ENCODE data around the gene TMEM178B.

TMEM178B gene

GRCh38 chr7:141280100-141280499 is 206.2 kb downstream of the TMEM178B start:
- TF ChIP-seq CTCF (IDR thresholded peaks at IDR 0.05; ENCODE audit: low read depth, low read length) = no peak

GRCh38 chr7:141281311-141281710 is 207.4 kb downstream of the TMEM178B start:
- TF ChIP-seq CTCF (IDR thresholded peaks at IDR 0.05; ENCODE audit: low read depth, low read length) = no peak
- no peak overlapping the region for H3K4me3 ChIP-seq (ENCODE audit: low read depth, low read length)

More at GRCh38 chr7:141280100-141280499, 206.2 kb downstream of the TMEM178B start:
- H3K4me3 ChIP-seq (ENCODE audit: low read depth, low read length) = no peak overlapping the region

GRCh38 chr7:141286522-141286921 is 212.7 kb downstream of the TMEM178B start:
- H3K4me3 ChIP-seq (ENCODE audit: low read depth, low read length) = no peak overlapping the region
- no peak for TF ChIP-seq CTCF (IDR thresholded peaks at IDR 0.05; ENCODE audit: low read depth, low read length)

- TF ChIP-seq CTCF (IDR thresholded peaks at IDR 0.05; ENCODE audit: low read depth, low read length) = no peak
- no peak overlapping the region for H3K4me3 ChIP-seq (ENCODE audit: low read depth, low read length)
Observed at GRCh38 chr7:141287936-141288335, 214.1 kb downstream of the TMEM178B start.

- no peak for TF ChIP-seq CTCF (IDR thresholded peaks at IDR 0.05; ENCODE audit: low read depth, low read length)
- H3K4me3 ChIP-seq (ENCODE audit: low read depth, low read length) = no peak overlapping the region
Observed at GRCh38 chr7:141288626-141289025, 214.8 kb downstream of the TMEM178B start.

GRCh38 chr7:141290365-141290764 is 216.5 kb downstream of the TMEM178B start:
- no peak overlapping the region for H3K4me3 ChIP-seq (ENCODE audit: low read depth, low read length)
- no peak for TF ChIP-seq CTCF (IDR thresholded peaks at IDR 0.05; ENCODE audit: low read depth, low read length)

- no peak overlapping the region for H3K4me3 ChIP-seq (ENCODE audit: low read depth, low read length)
- no peak for TF ChIP-seq CTCF (IDR thresholded peaks at IDR 0.05; ENCODE audit: low read depth, low read length)
Observed at GRCh38 chr7:141290973-141291372, 217.1 kb downstream of the TMEM178B start.
